ENCODE measurements around the gene TMEM120B. TPM values are rescaled to one million over a fixed set of nuclear protein-coding genes. Genes with fewer than 3 reads are reported as not detected.

TMEM120B gene
- total and polyA plus RNA-seq, 2 of the 13 experiments (the other 11 are each of a cell fraction or from before 2014, with no cell fraction given): 7.1 to 12.9 TPM

- TF ChIP-seq PITX1 (CRISPR knock-in tag; IDR thresholded peaks at IDR 0.05) (no peak), HNF1A (IDR thresholded peaks at IDR 0.05; ENCODE audit: low read depth) (no peak), HNF1A (CRISPR knock-in tag; IDR thresholded peaks at IDR 0.05; ENCODE audit: borderline replicate concordance) (no peak), ZBTB40 (IDR thresholded peaks at IDR 0.05) (no peak), ZBTB40 (CRISPR knock-in tag; IDR thresholded peaks at IDR 0.05) (no peak), RNF219 (CRISPR knock-in tag; IDR thresholded peaks at IDR 0.05) (no peak), CBX5 (CRISPR knock-in tag; IDR thresholded peaks at IDR 0.05; ENCODE audit: borderline replicate concordance) (no peak), THAP7 (CRISPR knock-in tag; IDR thresholded peaks at IDR 0.05) (no peak), PBX2 (CRISPR knock-in tag; IDR thresholded peaks at IDR 0.05) (no peak), ZMYM4 (CRISPR knock-in tag; IDR thresholded peaks at IDR 0.05) (no peak), MTA1 (CRISPR knock-in tag; IDR thresholded peaks at IDR 0.05; ENCODE audit: borderline replicate concordance) (no peak)
Measured at GRCh38 chr12:121806009-121806545, 93.5 kb downstream of the TMEM120B start (continued).
